ENCODE data around the gene RPTN.

RPTN gene

DNA sequence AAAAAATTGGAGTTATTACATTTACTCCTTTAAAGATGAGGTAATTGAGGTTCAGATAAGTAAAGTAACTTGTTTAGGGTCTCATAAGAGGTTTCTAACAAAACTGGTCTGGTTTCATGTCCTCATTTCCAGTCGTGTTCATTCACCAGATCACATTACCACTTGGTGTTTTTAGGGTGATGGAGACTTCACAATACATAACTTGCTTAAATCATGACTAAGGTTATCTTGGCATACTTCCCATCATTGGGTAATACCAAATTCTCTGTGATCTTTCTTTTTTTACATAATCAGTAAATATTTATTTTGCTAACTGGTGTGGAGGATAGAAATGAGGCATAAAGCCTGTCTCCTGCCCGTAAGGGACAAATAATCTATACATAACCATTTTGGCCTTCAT, 31.6 kb upstream of the RPTN start:
- TF ChIP-seq, protein P1, sequence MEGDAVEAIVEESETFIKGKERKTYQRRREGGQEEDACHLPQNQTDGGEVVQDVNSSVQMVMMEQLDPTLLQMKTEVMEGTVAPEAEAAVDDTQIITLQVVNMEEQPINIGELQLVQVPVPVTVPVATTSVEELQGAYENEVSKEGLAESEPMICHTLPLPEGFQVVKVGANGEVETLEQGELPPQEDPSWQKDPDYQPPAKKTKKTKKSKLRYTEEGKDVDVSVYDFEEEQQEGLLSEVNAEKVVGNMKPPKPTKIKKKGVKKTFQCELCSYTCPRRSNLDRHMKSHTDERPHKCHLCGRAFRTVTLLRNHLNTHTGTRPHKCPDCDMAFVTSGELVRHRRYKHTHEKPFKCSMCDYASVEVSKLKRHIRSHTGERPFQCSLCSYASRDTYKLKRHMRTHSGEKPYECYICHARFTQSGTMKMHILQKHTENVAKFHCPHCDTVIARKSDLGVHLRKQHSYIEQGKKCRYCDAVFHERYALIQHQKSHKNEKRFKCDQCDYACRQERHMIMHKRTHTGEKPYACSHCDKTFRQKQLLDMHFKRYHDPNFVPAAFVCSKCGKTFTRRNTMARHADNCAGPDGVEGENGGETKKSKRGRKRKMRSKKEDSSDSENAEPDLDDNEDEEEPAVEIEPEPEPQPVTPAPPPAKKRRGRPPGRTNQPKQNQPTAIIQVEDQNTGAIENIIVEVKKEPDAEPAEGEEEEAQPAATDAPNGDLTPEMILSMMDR (IDR thresholded peaks at IDR 0.05): no peak

DNA sequence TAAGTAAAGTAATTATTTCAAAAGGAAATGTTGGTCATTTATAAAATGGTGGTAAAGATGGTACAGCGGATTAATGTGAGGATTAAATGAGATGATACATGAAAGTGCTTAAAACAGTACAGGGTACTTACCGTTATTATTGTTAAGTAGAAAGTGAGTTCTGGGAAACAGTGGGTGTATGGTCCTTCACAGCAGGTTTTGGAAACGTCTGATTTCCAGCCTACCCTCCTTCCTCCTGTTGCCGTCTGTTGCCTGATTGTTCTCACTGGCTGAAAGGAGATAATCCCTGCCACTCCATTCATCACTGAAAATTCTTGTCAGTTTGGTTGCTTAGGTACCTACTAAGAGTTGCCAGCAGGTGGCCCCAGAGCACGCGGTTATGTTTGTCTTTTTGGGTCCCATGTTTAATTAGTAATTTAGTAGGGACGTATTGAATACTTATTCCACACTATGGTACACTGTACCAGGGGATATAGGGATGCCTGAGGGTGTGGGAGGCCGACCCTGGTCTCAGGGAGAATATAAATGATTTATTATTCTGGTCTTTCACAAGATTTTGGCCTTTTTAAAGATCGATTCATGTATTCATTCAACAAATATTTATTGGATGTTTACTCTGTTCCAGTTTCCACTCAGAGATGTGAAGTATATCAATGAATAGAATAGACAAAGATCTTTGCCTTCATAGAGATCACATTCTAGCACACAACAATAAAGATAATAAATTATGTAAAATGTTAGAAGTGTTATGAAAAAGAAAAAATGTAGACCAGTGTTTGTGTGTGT, 30.8 kb upstream of the RPTN start:
- Histone ChIP-seq H3K79me2 (no peaks in the 10 kb centered on the region), H2AFZ (peak overlapping the region; percentile 50), H3K9ac (no peak overlapping the region), H3K9me3 (ENCODE audit: control insufficient read depth, low read length) (no peaks in the 10 kb centered on the region), H3K4me3 (ENCODE audit: low read depth, low read length) (peak overlapping the region; percentile 43), H3K4me2 (ENCODE audit: low read length) (peak overlapping the region; percentile 48), H3K36me3 (ENCODE audit: control insufficient read depth, insufficient read depth, low read length) (no peaks in the 10 kb centered on the region), H3K27me3 (ENCODE audit: control insufficient read depth, insufficient read depth, low read length) (no peaks in the 10 kb centered on the region), H3K4me1 (no peaks in the 10 kb centered on the region), H3K27ac (no peak overlapping the region)
- TF ChIP-seq, protein P1 (IDR thresholded peaks at IDR 0.05): peak; percentile 61

More for the DNA sequence above, 31.6 kb upstream of the RPTN start:
- Histone ChIP-seq H3K79me2 (no peaks in the 10 kb centered on the region), H3K9ac (no peak overlapping the region), H3K9me3 (ENCODE audit: control insufficient read depth, low read length) (no peaks in the 10 kb centered on the region), H3K27ac (no peak overlapping the region), H3K4me3 (ENCODE audit: low read depth, low read length) (no peak overlapping the region), H3K4me1 (no peaks in the 10 kb centered on the region), H3K27me3 (ENCODE audit: control insufficient read depth, insufficient read depth, low read length) (no peaks in the 10 kb centered on the region), H3K36me3 (ENCODE audit: control insufficient read depth, insufficient read depth, low read length) (no peaks in the 10 kb centered on the region), H3K4me2 (ENCODE audit: low read length) (no peak overlapping the region), H2AFZ (no peak overlapping the region)

DNA sequence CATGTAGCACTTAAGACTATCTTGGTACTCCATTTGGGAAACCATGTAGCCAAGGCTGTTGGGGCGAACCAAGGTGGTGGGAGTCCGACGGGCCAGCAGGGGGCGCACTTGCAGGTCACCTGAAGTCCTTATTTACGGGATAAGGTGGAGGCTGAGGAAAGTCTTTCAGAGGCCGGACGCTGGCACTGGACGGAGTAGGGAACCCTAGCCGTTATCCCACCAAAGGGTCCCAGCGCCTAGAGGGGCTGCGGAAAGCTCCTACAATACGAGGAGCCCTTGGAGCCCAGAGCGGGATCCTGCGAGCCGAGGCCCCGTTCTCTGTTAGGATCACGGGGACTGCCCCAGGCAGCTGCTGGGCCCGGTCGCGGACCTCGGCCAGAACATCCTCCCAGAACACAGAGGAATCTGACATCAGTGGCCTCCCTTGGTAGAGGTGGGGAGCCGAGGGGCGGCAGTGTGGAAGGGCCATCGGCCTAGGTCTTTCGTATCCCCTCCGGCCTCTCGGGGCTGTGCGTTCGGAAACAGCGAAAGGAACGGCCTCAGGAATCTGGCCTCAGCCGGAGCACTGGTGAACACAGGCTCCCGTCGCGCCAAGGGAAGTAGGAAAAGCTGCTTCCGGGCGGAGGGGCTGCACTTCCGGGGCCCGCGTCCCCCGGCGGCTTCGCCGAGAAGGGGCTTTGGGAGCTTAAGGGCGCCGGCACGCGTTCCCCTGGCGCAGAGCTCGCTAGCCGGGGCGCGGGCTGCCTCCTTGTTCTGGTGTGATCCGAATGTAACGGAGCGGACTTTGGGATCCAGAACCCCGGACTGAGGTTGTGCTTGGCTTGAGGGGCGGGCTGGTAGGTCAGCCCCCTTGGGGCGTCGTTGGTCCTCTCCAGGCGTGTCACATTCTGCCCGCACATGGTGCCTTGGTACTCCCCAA, 29.9 kb upstream of the RPTN start:
- Histone ChIP-seq H3K9ac (no peak overlapping the region), H3K27ac (no peak overlapping the region), H3K4me2 (ENCODE audit: low read length) (peak overlapping the region; percentile 48), H3K4me3 (ENCODE audit: low read depth, low read length) (peak overlapping the region; percentile 43), H3K79me2 (no peaks in the 10 kb centered on the region), H3K4me1 (no peaks in the 10 kb centered on the region), H2AFZ (peak overlapping the region; percentile 50), H3K27me3 (ENCODE audit: control insufficient read depth, insufficient read depth, low read length) (no peaks in the 10 kb centered on the region), H3K36me3 (ENCODE audit: control insufficient read depth, insufficient read depth, low read length) (no peaks in the 10 kb centered on the region), H3K9me3 (ENCODE audit: control insufficient read depth, low read length) (no peaks in the 10 kb centered on the region)
- TF ChIP-seq, protein P1 (IDR thresholded peaks at IDR 0.05): peak; percentile 45

DNA sequence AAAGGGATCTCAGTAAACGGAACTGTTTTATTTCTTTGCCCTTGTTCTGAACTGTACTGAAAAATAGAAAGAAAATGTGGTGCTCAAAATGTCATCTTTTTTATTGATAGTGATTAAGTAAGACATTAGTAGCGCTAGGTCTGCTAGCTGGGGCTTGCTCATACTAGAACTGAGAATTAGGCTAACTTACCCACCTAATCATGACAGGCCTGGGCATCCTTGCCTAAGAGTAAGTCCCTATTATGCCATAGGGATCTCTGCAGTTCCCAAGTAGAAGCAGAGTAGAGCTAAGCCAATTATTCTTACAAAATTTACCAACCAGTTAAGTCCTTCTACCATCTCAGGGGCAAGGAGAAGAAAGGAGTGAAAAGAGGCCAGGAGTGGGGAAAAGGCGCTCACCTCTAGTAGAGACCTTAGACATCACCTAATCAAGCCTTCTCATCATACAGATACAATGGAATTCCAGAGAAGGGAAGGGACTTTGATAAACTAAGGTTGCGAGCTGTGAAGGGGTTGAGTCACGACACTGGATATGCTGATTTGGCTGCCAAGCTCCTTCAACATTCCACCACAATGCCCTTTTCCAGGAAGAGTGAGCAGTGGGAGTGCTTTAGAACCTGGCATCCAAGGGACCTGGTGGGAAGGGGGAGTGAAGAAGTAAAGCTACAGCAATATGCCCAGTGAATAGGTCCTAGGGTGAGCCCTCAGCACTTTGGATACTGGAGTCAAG, 27.7 kb upstream of the RPTN start:
- H3K36me3 ChIP-seq (ENCODE audit: control insufficient read depth, insufficient read depth, low read length): no peaks in the 10 kb centered on the region
- no peak overlapping the region for H2AFZ ChIP-seq
- H3K27ac ChIP-seq: no peak overlapping the region
- no peaks in the 10 kb centered on the region for H3K4me1 ChIP-seq
- no peaks in the 10 kb centered on the region for H3K27me3 ChIP-seq (ENCODE audit: control insufficient read depth, insufficient read depth, low read length)
- no peaks in the 10 kb centered on the region for H3K9me3 ChIP-seq (ENCODE audit: control insufficient read depth, low read length)
- H3K4me2 ChIP-seq (ENCODE audit: low read length): no peak overlapping the region
- no peaks in the 10 kb centered on the region for H3K79me2 ChIP-seq
- H3K9ac ChIP-seq: no peak overlapping the region
- TF ChIP-seq, protein P1 (IDR thresholded peaks at IDR 0.05): no peak
- H3K4me3 ChIP-seq (ENCODE audit: low read depth, low read length): no peak overlapping the region

Data from parathyroid adenoma (tissue), 2 donors.